Endometrial microvascular endothelial cells (primary cell): ENCODE results near the gene CH25H. TPM values are rescaled to one million over a fixed set of nuclear protein-coding genes. Genes with fewer than 3 reads are reported as not detected.
"Not testable (repeated sequence)": the region's sequence is repeated elsewhere in the genome, so short reads cannot be mapped to it uniquely, and the experiment has no call there.

Experiments
- in situ Hi-C: cut with HindIII; loops from 2 replicates; pipeline ENCODE4 v1.10.0; 2017; ENCODE audit warnings: low sequenced_read_pairs, low pct_unique_long_range_greater_than_20kb; ENCODE audit errors: inconsistent ontology term
- total RNA-seq: library from RNA; depleted of rRNA; stranded (reverse); fragments of >200 nt; gene quantifications from one replicate; pipeline ENCODE4 v1.2.3, GENCODE V29; 2015; ENCODE audit errors: inconsistent ontology term

The CH25H gene, protein sequence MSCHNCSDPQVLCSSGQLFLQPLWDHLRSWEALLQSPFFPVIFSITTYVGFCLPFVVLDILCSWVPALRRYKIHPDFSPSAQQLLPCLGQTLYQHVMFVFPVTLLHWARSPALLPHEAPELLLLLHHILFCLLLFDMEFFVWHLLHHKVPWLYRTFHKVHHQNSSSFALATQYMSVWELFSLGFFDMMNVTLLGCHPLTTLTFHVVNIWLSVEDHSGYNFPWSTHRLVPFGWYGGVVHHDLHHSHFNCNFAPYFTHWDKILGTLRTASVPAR
- not detected for total RNA-seq

DNA sequence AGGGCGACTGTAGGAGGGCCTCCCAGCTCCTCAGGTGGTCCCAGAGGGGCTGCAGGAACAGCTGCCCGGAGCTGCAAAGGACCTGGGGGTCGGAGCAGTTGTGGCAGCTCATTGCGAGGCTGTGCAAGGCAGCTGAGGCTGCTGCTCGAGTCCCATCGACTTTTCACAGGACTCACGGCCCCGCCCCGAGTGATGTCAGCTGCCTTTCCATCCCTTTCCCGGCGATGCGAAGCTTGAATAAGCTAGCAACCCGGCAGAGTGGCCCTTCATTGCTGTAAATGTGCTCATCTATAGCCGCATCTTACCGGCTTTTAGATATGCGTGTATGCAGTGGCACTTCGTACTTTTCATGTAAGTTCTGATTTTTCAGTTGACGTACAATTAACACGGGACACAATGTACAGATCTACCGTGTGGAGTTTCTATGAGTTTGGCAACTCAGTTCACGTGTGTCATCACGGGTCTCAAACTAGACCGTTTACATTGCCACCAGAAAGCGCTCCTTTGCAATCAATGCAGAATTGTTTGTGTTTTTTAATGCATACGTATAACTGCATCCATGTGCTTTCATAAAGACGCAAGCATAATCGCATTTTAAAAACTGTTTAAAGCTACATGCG lies at the start of gene CH25H:
CH25H (minus strand) TSS at position 137 of the 620 bp plus-strand sequence; CDS start at position 112, 25 bp downstream.
- in situ Hi-C loops = no loop called here

DNA sequence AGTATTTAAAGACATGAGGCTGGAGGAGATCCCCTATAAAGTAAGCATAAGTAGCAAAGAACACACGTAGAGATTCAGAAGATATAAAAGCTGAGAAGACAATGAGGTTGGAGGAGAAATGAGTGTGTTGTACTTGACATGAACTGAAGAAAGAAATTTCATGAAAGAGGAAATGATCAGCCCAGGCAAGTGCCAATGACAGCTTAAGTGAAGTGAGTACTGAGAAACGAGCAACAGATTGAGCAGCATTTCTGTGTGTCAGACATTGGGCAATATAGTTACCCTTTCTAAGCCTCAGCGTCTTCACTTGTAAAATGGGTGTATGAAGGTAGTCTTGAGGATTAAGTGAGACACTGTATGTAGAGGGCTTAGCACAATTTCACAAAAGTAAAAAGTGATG lies 49.2 kb upstream of the CH25H start:
- in situ Hi-C loops = no loop called here

DNA sequence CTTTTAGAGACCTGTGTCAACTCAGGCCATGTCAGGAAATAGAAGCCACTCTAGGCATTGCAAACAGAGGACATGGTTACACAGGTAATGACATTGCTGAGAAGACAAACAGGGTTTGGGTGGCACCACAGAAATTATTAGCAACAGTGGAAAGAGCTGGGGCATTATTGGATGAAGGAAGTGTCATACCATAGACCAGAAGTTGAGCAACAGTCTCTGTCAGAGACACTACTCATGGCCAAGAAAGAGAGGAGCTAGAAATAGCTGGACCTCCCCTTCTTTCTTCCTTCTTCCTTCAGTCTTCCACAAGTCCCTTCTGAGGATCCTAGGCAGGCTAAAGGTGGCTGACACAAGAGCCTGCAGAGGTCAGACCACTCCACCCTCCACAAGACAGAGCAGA lies 48.7 kb upstream of the CH25H start:
- in situ Hi-C loops = no loop called here

DNA sequence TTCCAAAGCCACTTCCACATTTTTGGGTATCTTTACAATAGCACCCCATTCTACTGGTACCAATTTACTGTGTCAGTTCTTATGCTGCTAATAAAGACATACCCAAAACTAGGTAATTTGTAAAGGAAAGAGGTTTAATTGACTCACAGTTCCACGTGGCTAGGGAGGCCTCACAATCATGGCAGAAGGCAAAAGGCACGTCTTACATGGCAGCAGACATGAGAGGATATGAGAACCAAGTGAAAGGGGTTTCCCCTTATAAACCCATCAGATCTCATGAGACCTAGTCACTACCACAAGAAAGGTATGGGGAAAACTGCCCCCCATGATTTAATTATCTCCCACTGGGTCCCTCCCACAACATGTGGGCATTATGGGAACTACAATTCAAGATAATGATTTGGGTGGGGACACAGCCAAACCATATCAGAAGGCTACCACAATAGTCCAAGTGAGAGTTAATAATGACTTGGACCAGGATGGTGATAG lies 48.0 kb upstream of the CH25H start:
- in situ Hi-C loops = not testable (repeated sequence)

DNA sequence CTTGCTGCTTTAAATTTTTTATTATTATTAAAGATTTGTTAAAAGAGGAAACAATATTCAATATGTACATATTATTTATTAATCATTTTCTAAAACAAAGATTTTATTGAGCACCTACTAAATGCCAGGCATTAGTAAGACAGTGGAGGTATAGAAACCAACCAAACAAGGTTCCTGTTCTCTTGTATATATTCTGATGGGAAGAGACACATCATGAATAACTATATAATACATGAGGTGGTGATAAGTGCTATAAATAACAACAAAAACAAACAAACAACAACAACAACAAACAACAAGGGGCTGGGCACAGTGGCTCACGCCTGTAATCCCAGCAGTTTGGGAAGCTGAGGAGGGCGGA lies 45.1 kb upstream of the CH25H start:
- in situ Hi-C loops = no loop called here

DNA sequence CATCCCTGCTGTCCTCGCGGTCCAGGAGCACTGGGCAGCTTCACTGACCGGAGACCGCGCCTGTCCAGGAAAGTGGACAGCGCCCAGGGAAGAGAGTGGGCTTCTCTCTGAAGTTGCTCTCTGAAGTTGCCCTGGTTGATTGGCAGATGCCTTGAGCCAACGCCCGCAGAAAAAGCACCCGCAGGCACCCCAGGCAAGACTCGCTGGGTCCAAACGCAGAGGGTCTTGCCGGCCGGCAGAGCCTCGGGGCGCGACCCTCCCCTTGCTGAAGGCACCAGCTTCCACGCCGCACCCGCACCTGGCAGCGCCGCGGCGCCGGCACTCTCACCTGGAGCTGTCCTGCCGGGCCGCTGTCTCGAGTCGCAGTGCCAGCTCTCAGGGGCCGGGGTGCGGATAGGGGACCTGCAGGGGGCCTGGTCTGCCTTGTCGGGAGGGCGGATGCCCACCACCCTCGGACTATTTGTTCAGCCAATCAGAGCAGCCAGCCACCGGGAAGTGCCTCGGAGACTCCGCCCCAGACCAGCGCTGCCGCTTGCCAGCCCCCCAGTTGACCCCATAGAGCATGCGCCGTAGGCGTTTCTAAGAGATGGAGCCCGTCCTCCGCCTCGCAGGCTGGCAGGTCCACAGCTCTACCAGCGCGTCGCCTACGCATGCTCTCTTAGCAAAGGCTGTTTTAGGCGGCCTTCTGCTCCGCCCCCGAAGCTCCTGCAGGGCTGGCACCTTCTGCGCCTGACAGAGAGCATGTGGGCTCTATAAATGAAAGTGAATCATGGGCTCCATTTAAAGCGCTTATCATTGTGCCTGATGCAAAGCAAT lies 44.5 kb upstream of the CH25H start, which contains the start of gene LIPA:
LIPA (minus strand) TSS at position 367 of the 816 bp plus-strand sequence. CDS start 4,127 bp downstream, outside the sequence.
- in situ Hi-C loops = no loop called here

DNA sequence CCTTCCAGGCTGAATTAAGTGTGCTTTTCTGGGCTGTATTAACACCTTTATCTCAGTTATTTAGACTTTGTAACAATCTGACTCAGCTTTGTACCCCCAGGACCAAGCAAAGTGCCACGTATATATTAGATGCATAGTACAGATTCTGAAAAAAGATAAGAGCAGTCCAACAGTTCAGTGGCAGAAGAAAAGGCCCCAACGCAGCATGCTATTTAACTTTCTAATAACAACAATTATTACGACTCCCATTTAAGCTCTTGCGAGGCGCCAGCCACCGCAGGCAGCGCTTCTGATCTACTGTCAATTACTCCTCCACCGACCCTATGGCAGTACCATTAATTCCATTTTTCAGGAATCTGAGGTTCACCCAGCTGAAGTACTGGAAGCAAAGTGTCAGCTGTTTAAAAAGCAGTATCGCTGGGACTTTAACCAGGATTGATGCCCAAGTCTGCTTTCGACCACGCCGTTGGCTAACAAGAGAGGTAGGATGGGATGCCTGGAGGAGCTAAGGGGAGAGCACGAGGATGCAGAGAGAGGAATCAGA lies 43.8 kb upstream of the CH25H start:
- in situ Hi-C loops = no loop called here

DNA sequence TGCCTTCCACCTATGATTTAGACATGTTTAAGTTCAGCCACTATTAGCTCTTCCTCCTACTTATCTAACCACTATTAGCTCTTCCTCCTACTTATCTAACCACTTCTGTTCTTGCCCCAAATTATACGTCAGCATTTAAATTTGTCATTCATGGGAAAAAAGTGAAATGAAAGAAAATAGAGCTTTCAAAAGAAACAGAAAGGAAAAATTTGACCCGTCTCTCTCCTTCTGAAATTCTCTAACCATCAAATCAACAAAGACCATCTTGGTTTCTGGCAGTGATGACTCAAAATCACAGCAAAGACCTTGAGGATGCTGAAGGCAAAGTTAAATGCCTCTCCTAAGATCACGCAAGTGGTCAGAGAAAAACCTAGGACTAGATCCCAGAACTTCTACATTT lies 41.9 kb upstream of the CH25H start:
- in situ Hi-C loops = no loop called here

DNA sequence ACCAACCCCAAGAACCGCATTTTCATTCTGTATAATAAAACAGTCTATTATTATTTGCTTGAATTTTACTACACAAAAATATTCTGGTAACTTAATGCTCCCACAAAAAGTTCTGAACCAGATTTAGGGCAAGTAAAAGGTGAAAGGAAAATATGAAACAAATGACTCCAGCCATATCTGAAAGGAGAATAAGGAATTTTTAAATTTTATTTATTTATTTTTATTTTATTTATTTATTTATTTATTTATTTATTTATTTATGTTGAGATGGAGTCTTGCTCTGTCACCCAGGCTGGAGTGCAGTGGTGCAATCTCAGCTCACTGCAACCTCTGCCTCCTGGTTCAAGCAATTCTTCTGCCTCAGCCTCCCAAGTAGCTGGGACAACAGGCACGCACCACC lies 40.5 kb upstream of the CH25H start:
- in situ Hi-C loops = not testable (repeated sequence)

DNA sequence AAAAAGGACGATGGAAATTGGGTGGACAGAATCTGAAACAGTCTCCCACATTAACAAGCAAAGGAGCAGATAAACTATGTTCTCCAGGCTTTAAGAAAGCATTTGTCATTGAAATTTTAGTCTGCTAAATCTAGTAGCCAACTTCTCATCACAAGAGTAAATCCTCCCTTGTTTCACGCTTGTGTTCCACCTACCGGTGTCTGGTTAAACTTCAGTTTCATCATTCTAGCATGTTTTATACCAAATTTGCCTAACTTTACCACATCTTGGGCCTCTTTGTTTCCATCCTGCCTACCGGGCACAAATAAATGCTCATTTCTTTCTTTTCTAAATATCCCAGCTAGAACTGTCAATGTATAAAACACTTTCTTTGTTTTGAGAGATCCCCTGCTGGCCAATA lies 38.7 kb upstream of the CH25H start:
- in situ Hi-C loops = no loop called here

DNA sequence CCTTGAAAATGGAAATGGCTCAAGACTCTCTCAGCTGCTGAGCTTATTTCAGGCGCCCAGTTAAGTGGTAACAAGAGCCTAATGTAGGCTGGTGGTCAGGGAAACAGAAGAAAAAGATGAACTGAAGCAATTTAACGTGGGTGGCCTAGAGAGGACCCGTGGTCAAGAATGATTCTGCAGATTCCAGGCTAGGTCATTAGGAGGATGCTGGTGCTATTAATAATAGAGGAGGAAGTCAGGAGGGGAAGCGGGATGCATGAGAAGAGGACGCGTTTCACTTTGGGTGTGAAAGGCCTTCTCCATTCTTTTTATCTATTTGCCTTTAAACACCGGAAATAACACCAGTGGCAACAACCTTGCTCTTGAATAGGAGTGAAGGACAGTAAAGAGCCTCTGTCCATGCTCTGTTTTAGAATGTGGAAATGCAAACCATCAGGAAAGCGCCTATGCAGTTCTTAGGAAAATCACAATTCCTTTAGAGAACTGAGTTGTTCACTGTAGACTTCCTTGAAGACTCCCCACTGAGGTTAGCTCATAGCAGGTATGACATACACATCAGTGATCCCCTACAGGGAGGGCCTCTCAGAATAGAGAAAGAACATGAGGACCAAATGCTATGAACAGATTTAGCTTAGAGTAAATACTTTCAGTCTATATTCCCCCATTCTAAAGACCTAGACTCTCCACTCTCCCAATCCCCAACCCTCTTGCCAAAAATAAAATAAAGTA lies 35.9 kb upstream of the CH25H start:
- in situ Hi-C loops = no loop called here

DNA sequence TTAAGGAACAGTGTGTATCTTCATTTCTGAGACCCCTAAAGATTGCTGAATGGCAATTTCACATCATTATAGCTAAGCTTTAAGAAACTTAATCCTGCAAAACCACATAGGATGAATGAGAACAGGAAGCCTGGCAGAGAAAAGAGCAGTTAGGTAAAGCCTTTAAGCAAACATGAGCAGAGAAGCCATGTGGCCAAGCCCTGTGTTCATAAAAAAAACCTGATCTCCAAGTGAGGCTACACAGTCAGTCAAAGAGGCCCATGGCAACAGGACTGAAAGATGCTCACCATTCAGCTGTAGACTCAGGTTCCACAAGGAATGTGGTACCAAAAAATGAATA lies 35.2 kb upstream of the CH25H start:
- in situ Hi-C loops = no loop called here

DNA sequence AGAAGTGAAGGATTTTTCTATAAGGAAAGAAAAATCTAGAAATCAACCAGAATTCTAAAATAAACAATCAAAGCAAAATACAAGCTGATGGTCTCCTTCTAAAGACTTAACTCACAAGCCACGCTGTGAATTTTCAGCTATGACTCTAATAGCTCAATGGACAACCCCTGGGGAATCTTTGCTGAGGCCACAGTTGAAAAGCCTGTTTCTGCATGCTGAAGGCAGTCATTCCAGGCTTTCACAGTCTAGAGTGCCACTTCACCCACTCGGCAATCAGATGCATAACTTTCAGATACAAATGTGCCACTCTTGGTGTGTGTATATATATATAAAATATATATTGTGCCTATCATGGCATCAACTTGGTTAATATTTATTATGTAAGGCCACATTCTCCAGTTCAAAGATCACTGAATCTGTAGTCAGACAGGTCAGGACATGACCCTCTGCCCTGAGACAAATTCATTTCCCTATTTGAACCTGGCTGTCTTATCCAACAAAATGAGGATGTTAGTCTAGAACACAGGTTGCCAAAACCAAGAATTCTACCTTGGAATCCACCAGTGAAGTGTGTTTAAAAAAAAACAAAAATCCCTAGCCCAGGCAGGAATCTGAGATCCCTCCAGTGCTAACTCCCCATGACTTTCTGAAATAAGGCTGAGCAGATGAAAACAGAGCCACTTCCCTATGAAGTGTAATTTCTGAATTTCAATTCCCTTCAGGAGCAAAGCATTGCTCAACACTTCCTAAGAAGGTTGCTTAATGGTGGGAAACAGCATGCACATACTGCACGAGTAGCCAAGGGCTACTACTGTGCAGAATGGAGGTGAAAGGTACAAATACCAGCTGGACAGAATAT lies 34.6 kb upstream of the CH25H start:
- in situ Hi-C loops = no loop called here

DNA sequence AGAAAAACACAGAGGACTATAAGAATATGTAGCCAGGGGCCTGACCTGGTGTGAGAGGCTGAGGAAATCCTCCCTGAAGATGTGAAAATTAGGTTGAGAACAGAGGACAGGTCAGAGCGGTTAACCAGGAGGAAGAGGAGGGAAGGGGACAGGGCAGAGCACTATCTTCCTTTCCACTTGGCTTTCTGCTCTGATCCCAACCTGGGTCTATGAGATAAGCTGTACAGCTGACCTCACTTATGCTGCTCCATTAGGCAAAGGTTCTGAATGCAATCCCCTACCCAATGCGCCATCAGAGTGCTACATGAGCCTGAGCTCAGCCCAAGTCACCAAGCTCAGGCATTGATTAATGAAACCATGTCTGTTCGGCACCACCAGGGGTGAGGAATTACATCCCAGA lies 33.9 kb upstream of the CH25H start:
- in situ Hi-C loops = no loop called here

DNA sequence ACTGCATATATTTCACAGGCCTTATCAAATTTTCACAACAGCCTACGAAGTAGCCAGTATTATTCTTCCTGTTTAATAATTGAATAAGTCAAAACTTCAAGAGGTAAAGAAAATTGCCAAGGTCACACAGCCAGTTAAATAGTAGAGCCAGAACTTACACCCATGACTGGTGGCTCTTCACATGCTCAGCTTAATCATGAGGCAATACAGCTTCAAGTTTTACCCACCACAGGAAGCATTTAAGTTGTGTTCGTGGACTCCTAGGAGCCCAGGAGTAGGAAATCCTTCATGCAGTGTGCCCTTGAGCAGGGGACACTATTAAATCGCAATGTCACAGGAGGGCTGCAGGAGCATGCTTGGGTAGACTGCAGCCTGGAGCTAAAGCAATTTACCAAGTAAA lies 33.4 kb upstream of the CH25H start:
- in situ Hi-C loops = no loop called here

DNA sequence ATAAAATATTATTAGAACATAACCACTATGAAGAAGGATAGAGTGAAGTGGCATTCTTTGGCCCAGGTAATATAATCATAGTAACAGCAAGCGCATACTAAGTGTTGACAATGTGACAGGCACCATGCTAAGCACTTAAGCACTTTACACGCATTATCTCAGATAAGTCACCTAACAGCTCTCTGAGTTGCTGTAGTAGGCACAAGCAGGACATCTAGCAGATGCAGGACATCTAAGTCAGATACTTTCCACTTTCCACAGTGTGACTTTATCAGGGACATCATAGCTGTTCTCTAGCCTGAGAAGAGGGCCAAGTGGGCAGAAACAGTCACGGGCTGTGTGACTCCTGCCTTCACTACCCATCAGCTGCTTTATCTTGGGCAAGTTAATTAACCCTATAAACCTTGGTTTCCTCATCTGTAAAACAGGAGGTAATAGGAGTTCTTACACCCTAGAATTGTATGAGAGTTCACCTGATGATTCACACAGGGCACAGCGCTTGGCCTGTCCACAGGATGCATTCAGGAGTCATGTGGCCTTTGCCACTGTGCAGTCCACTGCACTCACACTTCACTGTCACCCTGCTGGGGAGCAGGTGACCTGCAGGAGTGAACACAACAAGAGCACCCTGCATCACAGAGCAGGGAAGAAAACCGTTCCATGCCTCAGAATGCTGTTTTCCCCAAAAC lies 32.0 kb upstream of the CH25H start:
- in situ Hi-C loops = no loop called here

DNA sequence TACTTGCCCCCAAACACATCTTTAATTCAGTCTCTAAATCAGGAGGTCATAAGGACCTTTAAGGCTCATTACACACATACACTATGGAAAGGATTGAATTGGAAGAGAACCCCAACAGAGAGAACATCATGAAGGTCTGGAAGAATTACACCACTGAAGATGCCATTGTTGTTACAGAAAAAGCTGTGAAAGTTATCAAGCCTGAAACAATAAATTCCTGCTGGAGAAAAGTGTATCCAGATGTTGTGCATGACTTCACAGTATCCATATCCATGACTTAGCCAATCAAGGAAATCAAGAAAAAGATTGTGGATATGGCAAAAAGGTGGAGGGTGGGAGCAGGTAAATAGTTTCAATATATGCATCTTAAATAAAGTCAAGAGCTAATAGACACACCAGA lies 30.7 kb upstream of the CH25H start:
- in situ Hi-C loops = no loop called here
